Tibial nerve (tissue), 4 donors: ENCODE measurements around the gene ABLIM2. TPM values are rescaled to one million over a fixed set of nuclear protein-coding genes. Genes with fewer than 3 reads are reported as not detected.

Experiments used
- DNase-seq, 2 donors: peaks; one replicate each; pipeline ENCODE4 v3.0.0-alpha.2; 2019; ENCODE audit warnings: low spot score in 2 of 2
- H3K27ac ChIP-seq, 4 donors: fragments of 200-600 bp; sonication (generic) in 3 of 4; one replicate each; pipeline ENCODE4 v1.5.1; 2017 to 2019; ENCODE audit warnings: mild to moderate bottlenecking in 1 of 4
- H3K27me3 ChIP-seq, 2 donors: fragments of 200-600 bp; sonication (generic) in 1 of 2; one replicate each; pipeline versions ENCODE4 v1.5.1 to v1.6.0; 2017 to 2019
- H3K36me3 ChIP-seq, 3 donors: fragments of 200-600 bp; sonication (generic); one replicate each; pipeline ENCODE4 v1.5.1; 2018 to 2019
- H3K4me1 ChIP-seq, 4 donors: fragments of 200-600 bp; sonication (generic) in 3 of 4; one replicate each; pipeline ENCODE4 v1.5.1; 2017 to 2019
- H3K4me3 ChIP-seq, 4 donors: fragments of 200-600 bp; sonication (generic) in 3 of 4; one replicate each; pipeline ENCODE4 v1.5.1; 2017 to 2019; ENCODE audit warnings: mild to moderate bottlenecking in 1 of 4, moderate library complexity in 1 of 4
- H3K9me3 ChIP-seq, 4 donors: fragments of 200-600 bp; sonication (generic) in 3 of 4; one replicate each; pipeline ENCODE4 v1.5.1; 2017 to 2019
- CTCF ChIP-seq, 5 experiments: fragments of 200-600 bp in 3 of 5; fragments of 450-650 bp in 2 of 5; sonication (generic) in 3 of 5; IDR thresholded peaks; one replicate each; pipeline ENCODE4 v1.5.1; 2016 to 2019; ENCODE audit warnings: antibody characterized with exemption in 5 of 5, mild to moderate bottlenecking in 3 of 5, moderate library complexity in 2 of 5
- EP300 ChIP-seq, 2 donors: sonication (generic); formaldehyde crosslinking; IDR thresholded peaks; one replicate each; pipeline ENCODE4 v1.6.1; 2017; ENCODE audit warnings: antibody characterized with exemption in 2 of 2, mild to moderate bottlenecking in 1 of 2
- POLR2A ChIP-seq, 2 donors: fragments of 450-650 bp; IDR thresholded peaks; one replicate each; pipeline ENCODE4 v1.6.1; 2017; ENCODE audit warnings: antibody characterized with exemption in 2 of 2, mild to moderate bottlenecking in 2 of 2, moderate library complexity in 2 of 2
- WGBS, 2 donors: methylation state at CpG; one replicate each; pipeline ENCODE4 v1.1.5; 2018; 5-methylcytosine and 5-hydroxymethylcytosine counted together
- total RNA-seq, 4 donors: library from RNA; depleted of rRNA; stranded (reverse); fragments of >200 nt; gene quantifications; one replicate each; pipeline ENCODE4 v1.1.0, GENCODE V29; 2016

Gene ABLIM2
- total RNA-seq, 4 donors from 2014 or later = 29.1 to 125 (median 41.7) TPM

- DNase-seq = no peak
- 65 to 78% methylated on average over 5 to 7 of the region's 7 CpGs for whole genome bisulfite sequencing, 2 donors
- Histone ChIP-seq H3K4me3 (no peak overlapping the region), H3K36me3 (peaks cover 0 to 34% (median 0%) of the 10 kb centered on the region in 3 donors), H3K9me3 (peaks cover 0 to 20% (median 0%) of the 10 kb centered on the region in 4 donors), H3K27ac (no peak overlapping the region), H3K27me3 (no peaks in the 10 kb centered on the region), H3K4me1 (no peaks in the 10 kb centered on the region)
- no peak for TF ChIP-seq CTCF (IDR thresholded peaks at IDR 0.05)
- TF ChIP-seq POLR2A (IDR thresholded peaks at IDR 0.05) = no peak
- TF ChIP-seq EP300 (IDR thresholded peaks at IDR 0.05) = no peak
Measured at GRCh38 chr4:8061145-8061544, 97.5 kb downstream of the ABLIM2 start.

GRCh38 chr4:8060632-8061031 is 98.0 kb downstream of the ABLIM2 start:
- H3K27ac ChIP-seq = no peak overlapping the region
- WGBS, 2 donors = 87 to 91% methylated on average over 17 to 18 of the region's 18 CpGs
- no peaks in the 10 kb centered on the region for H3K27me3 ChIP-seq
- peaks cover 0 to 20% (median 0%) of the 10 kb centered on the region in 4 donors for H3K9me3 ChIP-seq
- H3K4me1 ChIP-seq = no peaks in the 10 kb centered on the region
- DNase-seq = no peak
- H3K4me3 ChIP-seq = no peak overlapping the region
- peaks cover 0 to 35% (median 0%) of the 10 kb centered on the region in 3 donors for H3K36me3 ChIP-seq
- TF ChIP-seq EP300 (IDR thresholded peaks at IDR 0.05) = no peak
- TF ChIP-seq POLR2A (IDR thresholded peaks at IDR 0.05) = no peak
- TF ChIP-seq CTCF (IDR thresholded peaks at IDR 0.05) = no peak

GRCh38 chr4:8058031-8058479 is 100.6 kb downstream of the ABLIM2 start:
- WGBS, 2 donors = 51 to 72% methylated on average over 8 to 9 of the region's 18 CpGs
- Histone ChIP-seq H3K9me3 (peaks cover 0 to 8% (median 0%) of the 10 kb centered on the region in 4 donors), H3K27me3 (no peaks in the 10 kb centered on the region), H3K27ac (no peak overlapping the region), H3K4me1 (no peaks in the 10 kb centered on the region), H3K4me3 (no peak overlapping the region), H3K36me3 (peaks cover 0 to 47% (median 0%) of the 10 kb centered on the region in 3 donors)
- TF ChIP-seq CTCF (IDR thresholded peaks at IDR 0.05) = no peak
- no peak for TF ChIP-seq EP300 (IDR thresholded peaks at IDR 0.05)
- no peak for TF ChIP-seq POLR2A (IDR thresholded peaks at IDR 0.05)
- DNase-seq = no peak

GRCh38 chr4:8055206-8055605 is 103.4 kb downstream of the ABLIM2 start:
- H3K36me3 ChIP-seq = peaks cover 0 to 36% (median 0%) of the 10 kb centered on the region in 3 donors
- no peak overlapping the region for H3K4me3 ChIP-seq
- peaks cover 0 to 8% (median 0%) of the 10 kb centered on the region in 4 donors for H3K9me3 ChIP-seq
- TF ChIP-seq EP300 (IDR thresholded peaks at IDR 0.05) (no peak), CTCF (IDR thresholded peaks at IDR 0.05) (no peak), POLR2A (IDR thresholded peaks at IDR 0.05) (no peak)
- WGBS, 2 donors = 95 to 98% methylated on average over 5 to 6 of the region's 6 CpGs
- peaks cover 0 to 20% (median 7%) of the 10 kb centered on the region in 4 donors for H3K4me1 ChIP-seq
- no peak for DNase-seq
- H3K27me3 ChIP-seq = no peaks in the 10 kb centered on the region
- no peak overlapping the region for H3K27ac ChIP-seq

GRCh38 chr4:8053688-8054449 is 104.7 kb downstream of the ABLIM2 start:
- Histone ChIP-seq H3K27me3 (no peaks in the 10 kb centered on the region), H3K27ac (no peak overlapping the region), H3K4me3 (no peak overlapping the region), H3K9me3 (peaks cover 0 to 8% (median 0%) of the 10 kb centered on the region in 4 donors), H3K4me1 (peaks cover 0 to 23% (median 9%) of the 10 kb centered on the region in 4 donors), H3K36me3 (peaks cover 0 to 26% (median 0%) of the 10 kb centered on the region in 3 donors)
- DNase-seq = no peak
- WGBS, 2 donors = 83 to 86% methylated on average over 18 of the region's 18 CpGs
- no peak for TF ChIP-seq EP300 (IDR thresholded peaks at IDR 0.05)
- no peak for TF ChIP-seq POLR2A (IDR thresholded peaks at IDR 0.05)
- no peak for TF ChIP-seq CTCF (IDR thresholded peaks at IDR 0.05)
